ENCODE results near the gene KRTAP4-5. TPM values are rescaled to one million over a fixed set of nuclear protein-coding genes. Genes with fewer than 3 reads are reported as not detected.

KRTAP4-5 gene
- total and polyA plus RNA-seq, 4 donors: not detected

DNA sequence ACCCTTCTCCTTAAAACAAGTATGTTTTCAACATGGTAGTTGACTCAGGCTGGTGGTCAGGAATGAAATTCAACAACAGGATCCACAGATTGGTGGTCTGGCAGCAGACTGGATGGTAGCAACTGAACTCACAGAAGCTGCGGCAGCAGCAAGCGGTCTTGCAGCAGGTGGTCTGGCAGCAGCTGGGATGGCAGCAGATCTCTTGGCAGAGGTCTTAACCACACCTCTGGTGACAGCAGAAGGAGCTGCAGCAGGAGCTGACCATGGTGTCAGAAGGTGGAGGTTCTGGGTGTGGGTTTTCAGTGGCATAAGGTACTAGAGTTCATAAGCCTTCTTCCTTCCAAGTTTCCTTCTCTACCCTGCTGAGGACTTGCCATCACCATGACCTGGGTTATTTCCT, 37.2 kb upstream of the KRTAP4-5 start:
- WGBS, 2 donors: 85 to 98% methylated on average over 2 of the region's 2 CpGs
- DNase-seq (no peak), ATAC-seq (ENCODE audit: insufficient read depth, low FRiP score) (no peak)
- Histone ChIP-seq H3K4me1 (ENCODE audit: control insufficient read depth in 5 of 5, insufficient read depth in 5 of 5, low read length in 5 of 5) (no peaks in the 10 kb centered on the region), H3K36me3 (ENCODE audit: control insufficient read depth in 4 of 4, insufficient read depth in 4 of 4, low read length in 4 of 4) (no peaks in the 10 kb centered on the region), H3K9ac (ENCODE audit: insufficient read depth in 1 of 2, low read length in 2 of 2) (no peak overlapping the region), H3K27ac (ENCODE audit: low read depth in 1 of 2, low read length in 1 of 2) (no peak overlapping the region), H3K9me3 (ENCODE audit: control insufficient read depth in 4 of 4, insufficient read depth in 3 of 4, low read length in 3 of 4) (peaks cover 0 to 11% (median 0%) of the 10 kb centered on the region in 4 donors), H3K4me3 (no peak overlapping the region), H3K27me3 (ENCODE audit: control insufficient read depth in 3 of 3, insufficient read depth in 3 of 3, low read length in 2 of 3) (no peaks in the 10 kb centered on the region)
- TF ChIP-seq, protein P1, sequence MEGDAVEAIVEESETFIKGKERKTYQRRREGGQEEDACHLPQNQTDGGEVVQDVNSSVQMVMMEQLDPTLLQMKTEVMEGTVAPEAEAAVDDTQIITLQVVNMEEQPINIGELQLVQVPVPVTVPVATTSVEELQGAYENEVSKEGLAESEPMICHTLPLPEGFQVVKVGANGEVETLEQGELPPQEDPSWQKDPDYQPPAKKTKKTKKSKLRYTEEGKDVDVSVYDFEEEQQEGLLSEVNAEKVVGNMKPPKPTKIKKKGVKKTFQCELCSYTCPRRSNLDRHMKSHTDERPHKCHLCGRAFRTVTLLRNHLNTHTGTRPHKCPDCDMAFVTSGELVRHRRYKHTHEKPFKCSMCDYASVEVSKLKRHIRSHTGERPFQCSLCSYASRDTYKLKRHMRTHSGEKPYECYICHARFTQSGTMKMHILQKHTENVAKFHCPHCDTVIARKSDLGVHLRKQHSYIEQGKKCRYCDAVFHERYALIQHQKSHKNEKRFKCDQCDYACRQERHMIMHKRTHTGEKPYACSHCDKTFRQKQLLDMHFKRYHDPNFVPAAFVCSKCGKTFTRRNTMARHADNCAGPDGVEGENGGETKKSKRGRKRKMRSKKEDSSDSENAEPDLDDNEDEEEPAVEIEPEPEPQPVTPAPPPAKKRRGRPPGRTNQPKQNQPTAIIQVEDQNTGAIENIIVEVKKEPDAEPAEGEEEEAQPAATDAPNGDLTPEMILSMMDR (IDR thresholded peaks at IDR 0.05; ENCODE audit: control extremely low read depth, extremely low read depth): no peak

DNA sequence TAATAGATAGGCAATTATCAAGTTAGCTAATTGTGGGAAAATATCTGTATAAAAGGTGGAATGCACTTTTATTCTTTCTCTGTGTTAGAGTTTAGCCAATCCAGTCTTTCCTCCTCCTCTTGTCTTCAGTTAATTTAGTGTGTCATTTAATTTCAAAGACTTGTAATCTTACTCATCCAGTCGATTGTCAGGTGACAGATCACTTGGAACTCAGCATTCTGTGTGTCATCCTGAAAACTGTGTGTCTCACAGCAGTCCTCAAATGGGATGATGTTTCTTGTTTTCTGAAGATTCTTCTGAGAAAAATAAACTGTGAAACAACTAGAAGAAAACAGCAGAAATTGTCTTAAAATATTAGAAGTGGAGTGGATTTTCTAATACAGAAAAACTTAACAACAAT, 35.4 kb upstream of the KRTAP4-5 start:
- no peaks in the 10 kb centered on the region for H3K36me3 ChIP-seq (ENCODE audit: control insufficient read depth in 4 of 4, insufficient read depth in 4 of 4, low read length in 4 of 4)
- TF ChIP-seq, protein P1 (IDR thresholded peaks at IDR 0.05; ENCODE audit: control extremely low read depth, extremely low read depth): no peak

DNA sequence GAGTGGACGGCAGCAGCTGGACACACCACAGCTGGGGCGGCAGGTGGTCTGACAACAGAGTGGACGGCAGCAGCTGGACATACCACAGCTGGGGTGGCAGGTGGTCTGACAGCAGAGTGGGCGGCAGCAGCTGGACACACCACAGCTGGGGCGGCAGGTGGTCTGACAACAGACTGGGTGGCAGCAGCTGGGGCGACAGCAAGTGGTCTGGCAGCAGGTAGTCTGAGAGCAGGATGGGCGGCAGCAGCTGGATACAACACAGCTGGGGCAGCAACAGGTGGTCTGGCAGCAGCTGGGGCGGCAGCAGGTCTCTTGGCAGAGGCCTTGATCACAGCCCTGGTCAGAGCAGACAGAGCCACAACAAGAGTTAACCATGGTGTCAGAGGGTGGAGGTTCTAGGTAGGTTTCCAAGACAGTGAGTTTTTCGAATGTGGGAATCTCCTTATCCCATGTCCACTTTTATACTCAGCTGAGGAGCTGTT, 34.9 kb upstream of the KRTAP4-5 start, which contains the start of gene KRTAP4-1:
KRTAP4-1 (minus strand) TSS at position 432 of the 482 bp plus-strand sequence; CDS start at position 375, 57 bp downstream.
- Histone ChIP-seq H3K36me3 (ENCODE audit: control insufficient read depth in 4 of 4, insufficient read depth in 4 of 4, low read length in 4 of 4) (no peaks in the 10 kb centered on the region), H3K4me1 (ENCODE audit: control insufficient read depth in 5 of 5, insufficient read depth in 5 of 5, low read length in 5 of 5) (no peaks in the 10 kb centered on the region), H3K27ac (ENCODE audit: low read depth in 1 of 2, low read length in 1 of 2) (no peak within 1 kb of the TSS), H3K4me3 (no peak within 1 kb of the TSS), H3K9ac (ENCODE audit: insufficient read depth in 1 of 2, low read length in 2 of 2) (no peak within 1 kb of the TSS), H3K27me3 (ENCODE audit: control insufficient read depth in 3 of 3, insufficient read depth in 3 of 3, low read length in 2 of 3) (no peaks in the 10 kb centered on the region), H3K9me3 (ENCODE audit: control insufficient read depth in 4 of 4, insufficient read depth in 3 of 4, low read length in 3 of 4) (peaks cover 0 to 5% (median 0%) of the 10 kb centered on the region in 4 donors)
- TF ChIP-seq, protein P1 (IDR thresholded peaks at IDR 0.05; ENCODE audit: control extremely low read depth, extremely low read depth): no peak
- no peak for DNase-seq
- 75% methylated on average over 9 of the region's 9 CpGs for WGBS, 2 donors
- ATAC-seq (ENCODE audit: insufficient read depth, low FRiP score): no peak

More for the DNA sequence above, 35.4 kb upstream of the KRTAP4-5 start:
- Histone ChIP-seq H3K9ac (ENCODE audit: insufficient read depth in 1 of 2, low read length in 2 of 2) (no peak overlapping the region), H3K4me1 (ENCODE audit: control insufficient read depth in 5 of 5, insufficient read depth in 5 of 5, low read length in 5 of 5) (no peaks in the 10 kb centered on the region), H3K27ac (ENCODE audit: low read depth in 1 of 2, low read length in 1 of 2) (no peak overlapping the region), H3K9me3 (ENCODE audit: control insufficient read depth in 4 of 4, insufficient read depth in 3 of 4, low read length in 3 of 4) (peaks cover 0 to 7% (median 0%) of the 10 kb centered on the region in 4 donors), H3K27me3 (ENCODE audit: control insufficient read depth in 3 of 3, insufficient read depth in 3 of 3, low read length in 2 of 3) (no peaks in the 10 kb centered on the region), H3K4me3 (no peak overlapping the region)
- ATAC-seq (ENCODE audit: insufficient read depth, low FRiP score) (no peak), DNase-seq (no peak)
- WGBS, 2 donors: 55 to 76% methylated on average over 1 of the region's 1 CpG

Data from lung (tissue), 12 donors.